ENCODE results near the gene KRT222.

GRCh38 chr17:40611840-40612474 lies 53.0 kb downstream of the KRT222 start:
- TF ChIP-seq CTCF (IDR thresholded peaks at IDR 0.05) (no peak), POLR2A (IDR thresholded peaks at IDR 0.05) (no peak), POLR2AphosphoS5 (IDR thresholded peaks at IDR 0.05) (no peak)

Measured in prostate gland (tissue), 2 donors.